ENCODE results near the gene HMGN2.

Gene HMGN2

GRCh38 chr1:26477446-26478152 is 5.4 kb downstream of the HMGN2 start:
- Histone ChIP-seq H3K4me1 (ENCODE audit: control insufficient read depth, insufficient read depth, low read length) (0 out of 2 replicates have a peak, but pooled peaks cover 7% of the 10 kb centered on the region), H3K9me3 (ENCODE audit: control insufficient read depth, insufficient read depth, low read depth, low read length) (no peaks in the 10 kb centered on the region), H3K27me3 (ENCODE audit: control insufficient read depth, insufficient read depth, low read length) (no peaks in the 10 kb centered on the region), H3K36me3 (ENCODE audit: control insufficient read depth, insufficient read depth, low read length) (peaks cover 47% of the 10 kb centered on the region), H3K27ac (ENCODE audit: low read depth, low read length) (no peak overlapping the region), H3K4me3 (ENCODE audit: low read depth, low read length) (no peak overlapping the region), H3K9ac (ENCODE audit: low read length) (no peak overlapping the region)

GRCh38 chr1:26478159-26478558 is 5.9 kb downstream of the HMGN2 start:
- Histone ChIP-seq H3K27ac (ENCODE audit: low read depth, low read length) (no peak overlapping the region), H3K27me3 (ENCODE audit: control insufficient read depth, insufficient read depth, low read length) (no peaks in the 10 kb centered on the region), H3K9ac (ENCODE audit: low read length) (no peak overlapping the region), H3K4me1 (ENCODE audit: control insufficient read depth, insufficient read depth, low read length) (0 out of 2 replicates have a peak, but pooled peaks cover 7% of the 10 kb centered on the region), H3K36me3 (ENCODE audit: control insufficient read depth, insufficient read depth, low read length) (peaks cover 46% of the 10 kb centered on the region), H3K4me3 (ENCODE audit: low read depth, low read length) (no peak overlapping the region), H3K9me3 (ENCODE audit: control insufficient read depth, insufficient read depth, low read depth, low read length) (no peaks in the 10 kb centered on the region)

GRCh38 chr1:26478988-26479387 is 6.7 kb downstream of the HMGN2 start:
- no peaks in the 10 kb centered on the region for H3K4me1 ChIP-seq (ENCODE audit: control insufficient read depth, insufficient read depth, low read length)
- H3K27ac ChIP-seq (ENCODE audit: low read depth, low read length) = no peak overlapping the region
- no peak overlapping the region for H3K4me3 ChIP-seq (ENCODE audit: low read depth, low read length)
- H3K9ac ChIP-seq (ENCODE audit: low read length) = no peak overlapping the region
- H3K27me3 ChIP-seq (ENCODE audit: control insufficient read depth, insufficient read depth, low read length) = no peaks in the 10 kb centered on the region
- H3K36me3 ChIP-seq (ENCODE audit: control insufficient read depth, insufficient read depth, low read length) = peaks cover 38% of the 10 kb centered on the region
- no peaks in the 10 kb centered on the region for H3K9me3 ChIP-seq (ENCODE audit: control insufficient read depth, insufficient read depth, low read depth, low read length)

- Histone ChIP-seq H3K27ac (ENCODE audit: low read depth, low read length) (no peak overlapping the region), H3K9ac (ENCODE audit: low read length) (no peak overlapping the region), H3K27me3 (ENCODE audit: control insufficient read depth, insufficient read depth, low read length) (no peaks in the 10 kb centered on the region), H3K36me3 (ENCODE audit: control insufficient read depth, insufficient read depth, low read length) (peaks cover 6% of the 10 kb centered on the region), H3K4me3 (ENCODE audit: low read depth, low read length) (no peak overlapping the region), H3K4me1 (ENCODE audit: control insufficient read depth, insufficient read depth, low read length) (no peaks in the 10 kb centered on the region), H3K9me3 (ENCODE audit: control insufficient read depth, insufficient read depth, low read depth, low read length) (no peaks in the 10 kb centered on the region)
Observed at GRCh38 chr1:26482921-26483320, 10.7 kb downstream of the HMGN2 start.

- Histone ChIP-seq H3K27me3 (ENCODE audit: control insufficient read depth, insufficient read depth, low read length) (no peaks in the 10 kb centered on the region), H3K4me3 (ENCODE audit: low read depth, low read length) (no peak overlapping the region), H3K4me1 (ENCODE audit: control insufficient read depth, insufficient read depth, low read length) (no peaks in the 10 kb centered on the region), H3K9me3 (ENCODE audit: control insufficient read depth, insufficient read depth, low read depth, low read length) (no peaks in the 10 kb centered on the region), H3K36me3 (ENCODE audit: control insufficient read depth, insufficient read depth, low read length) (peaks cover 2% of the 10 kb centered on the region), H3K9ac (ENCODE audit: low read length) (no peak overlapping the region), H3K27ac (ENCODE audit: low read depth, low read length) (no peak overlapping the region)
Observed at GRCh38 chr1:26483980-26484379, 11.7 kb downstream of the HMGN2 start.

- no peaks in the 10 kb centered on the region for H3K4me1 ChIP-seq (ENCODE audit: control insufficient read depth, insufficient read depth, low read length)
- no peak overlapping the region for H3K4me3 ChIP-seq (ENCODE audit: low read depth, low read length)
- H3K9ac ChIP-seq (ENCODE audit: low read length) = no peak overlapping the region
- no peaks in the 10 kb centered on the region for H3K9me3 ChIP-seq (ENCODE audit: control insufficient read depth, insufficient read depth, low read depth, low read length)
- H3K27ac ChIP-seq (ENCODE audit: low read depth, low read length) = no peak overlapping the region
- H3K27me3 ChIP-seq (ENCODE audit: control insufficient read depth, insufficient read depth, low read length) = no peaks in the 10 kb centered on the region
- no peaks in the 10 kb centered on the region for H3K36me3 ChIP-seq (ENCODE audit: control insufficient read depth, insufficient read depth, low read length)
Observed at GRCh38 chr1:26490155-26490554, 17.9 kb downstream of the HMGN2 start.

GRCh38 chr1:26493267-26493666 is 21.0 kb downstream of the HMGN2 start:
- H3K36me3 ChIP-seq (ENCODE audit: control insufficient read depth, insufficient read depth, low read length) = no peaks in the 10 kb centered on the region
- no peaks in the 10 kb centered on the region for H3K27me3 ChIP-seq (ENCODE audit: control insufficient read depth, insufficient read depth, low read length)
- no peak overlapping the region for H3K9ac ChIP-seq (ENCODE audit: low read length)
- H3K9me3 ChIP-seq (ENCODE audit: control insufficient read depth, insufficient read depth, low read depth, low read length) = no peaks in the 10 kb centered on the region
- H3K27ac ChIP-seq (ENCODE audit: low read depth, low read length) = no peak overlapping the region
- H3K4me1 ChIP-seq (ENCODE audit: control insufficient read depth, insufficient read depth, low read length) = no peaks in the 10 kb centered on the region
- no peak overlapping the region for H3K4me3 ChIP-seq (ENCODE audit: low read depth, low read length)

GRCh38 chr1:26493938-26494337 is 21.7 kb downstream of the HMGN2 start:
- Histone ChIP-seq H3K9ac (ENCODE audit: low read length) (no peak overlapping the region), H3K27ac (ENCODE audit: low read depth, low read length) (no peak overlapping the region), H3K4me3 (ENCODE audit: low read depth, low read length) (no peak overlapping the region), H3K4me1 (ENCODE audit: control insufficient read depth, insufficient read depth, low read length) (no peaks in the 10 kb centered on the region), H3K9me3 (ENCODE audit: control insufficient read depth, insufficient read depth, low read depth, low read length) (no peaks in the 10 kb centered on the region), H3K36me3 (ENCODE audit: control insufficient read depth, insufficient read depth, low read length) (no peaks in the 10 kb centered on the region), H3K27me3 (ENCODE audit: control insufficient read depth, insufficient read depth, low read length) (no peaks in the 10 kb centered on the region)

- H3K9ac ChIP-seq (ENCODE audit: low read length) = no peak overlapping the region
- no peaks in the 10 kb centered on the region for H3K36me3 ChIP-seq (ENCODE audit: control insufficient read depth, insufficient read depth, low read length)
- H3K4me3 ChIP-seq (ENCODE audit: low read depth, low read length) = no peak overlapping the region
- H3K4me1 ChIP-seq (ENCODE audit: control insufficient read depth, insufficient read depth, low read length) = no peaks in the 10 kb centered on the region; the same call in 1 of the 2 replicates
- no peak overlapping the region for H3K27ac ChIP-seq (ENCODE audit: low read depth, low read length)
- H3K9me3 ChIP-seq (ENCODE audit: control insufficient read depth, insufficient read depth, low read depth, low read length) = no peaks in the 10 kb centered on the region
- H3K27me3 ChIP-seq (ENCODE audit: control insufficient read depth, insufficient read depth, low read length) = no peaks in the 10 kb centered on the region
Observed at GRCh38 chr1:26496861-26497260, 24.6 kb downstream of the HMGN2 start.

GRCh38 chr1:26498894-26499293 is 26.7 kb downstream of the HMGN2 start:
- no peak overlapping the region for H3K27ac ChIP-seq (ENCODE audit: low read depth, low read length)
- no peaks in the 10 kb centered on the region for H3K27me3 ChIP-seq (ENCODE audit: control insufficient read depth, insufficient read depth, low read length)
- no peak overlapping the region for H3K4me3 ChIP-seq (ENCODE audit: low read depth, low read length)
- H3K9me3 ChIP-seq (ENCODE audit: control insufficient read depth, insufficient read depth, low read depth, low read length) = no peaks in the 10 kb centered on the region
- H3K9ac ChIP-seq (ENCODE audit: low read length) = no peak overlapping the region
- no peaks in the 10 kb centered on the region for H3K36me3 ChIP-seq (ENCODE audit: control insufficient read depth, insufficient read depth, low read length)
- H3K4me1 ChIP-seq (ENCODE audit: control insufficient read depth, insufficient read depth, low read length) = no peaks in the 10 kb centered on the region; the same call in 1 of the 2 replicates

GRCh38 chr1:26500488-26501175 is 28.4 kb downstream of the HMGN2 start:
- Histone ChIP-seq H3K9ac (ENCODE audit: low read length) (peak overlapping the region; percentile 88), H3K4me1 (ENCODE audit: control insufficient read depth, insufficient read depth, low read length) (no peaks in the 10 kb centered on the region; the same call in 1 of the 2 replicates), H3K36me3 (ENCODE audit: control insufficient read depth, insufficient read depth, low read length) (no peaks in the 10 kb centered on the region), H3K4me3 (ENCODE audit: low read depth, low read length) (peak overlapping the region; percentile 96), H3K27ac (ENCODE audit: low read depth, low read length) (peak overlapping the region; percentile 80), H3K9me3 (ENCODE audit: control insufficient read depth, insufficient read depth, low read depth, low read length) (no peaks in the 10 kb centered on the region), H3K27me3 (ENCODE audit: control insufficient read depth, insufficient read depth, low read length) (no peaks in the 10 kb centered on the region)

Measured in HUES6 (cell line).